Fibroblast of lung (primary cell): ENCODE measurements around the gene METTL14. TPM values are rescaled to one million over a fixed set of nuclear protein-coding genes. Genes with fewer than 3 reads are reported as not detected.

Experiments used
- DNase-seq, 2 donors: peaks; one replicate each; pipeline versions ENCODE4 v3.0.0 to v3.0.0-alpha.2; 2010; ENCODE audit warnings: low read depth in 2 of 2
- H2AFZ ChIP-seq: 2 replicates; pipeline ENCODE4 v1.5.1; 2012; ENCODE audit warnings: low read length, control low read depth, inconsistent platforms
- H3K27ac ChIP-seq: 2 replicates; pipeline ENCODE4 v1.5.1; 2011; ENCODE audit warnings: low read length, control low read depth; ENCODE audit not compliant: insufficient read depth
- H3K27me3 ChIP-seq: 2 replicates; pipeline ENCODE4 v1.5.1; 2011; ENCODE audit warnings: mild to moderate bottlenecking, low read length; ENCODE audit not compliant: control insufficient read depth, insufficient read depth
- H3K36me3 ChIP-seq: 2 replicates; pipeline ENCODE4 v1.5.1; 2011; ENCODE audit warnings: low read length; ENCODE audit not compliant: control insufficient read depth, insufficient read depth
- H3K4me1 ChIP-seq: 2 replicates; pipeline ENCODE4 v1.5.1; 2011; ENCODE audit warnings: low read length; ENCODE audit not compliant: control insufficient read depth, insufficient read depth; ENCODE audit errors: extremely low read depth
- H3K4me2 ChIP-seq: 2 replicates; pipeline ENCODE4 v1.5.1; 2011; ENCODE audit warnings: low read length, control low read depth; ENCODE audit not compliant: insufficient read depth; ENCODE audit errors: extremely low read depth
- H3K4me3 ChIP-seq, 4 experiments: fragments of 200-600 bp in 1 of 4; sonication (generic) in 1 of 4; replicated peaks in 1 of 4; 2 replicates each; pipeline ENCODE4 v1.5.1; 2011 to 2016; ENCODE audit warnings: low read length in 4 of 4, low read depth in 3 of 4, mild to moderate bottlenecking in 3 of 4, control low read depth in 2 of 4, inconsistent platforms in 1 of 4, mixed read lengths in 1 of 4; ENCODE audit not compliant: insufficient read depth in 1 of 4; ENCODE audit errors: control extremely low read depth in 1 of 4
- H3K79me2 ChIP-seq: 2 replicates; pipeline ENCODE4 v1.5.1; 2012; ENCODE audit warnings: mild to moderate bottlenecking, low read length, inconsistent platforms; ENCODE audit not compliant: control insufficient read depth, insufficient read depth
- H3K9ac ChIP-seq: 2 replicates; pipeline ENCODE4 v1.5.1; 2011; ENCODE audit warnings: mild to moderate bottlenecking, low read length, control low read depth; ENCODE audit not compliant: insufficient read depth
- H3K9me3 ChIP-seq: 2 replicates; pipeline ENCODE4 v1.5.1; 2012; ENCODE audit warnings: low read depth, low read length; ENCODE audit not compliant: control insufficient read depth, insufficient read depth
- H4K20me1 ChIP-seq: 2 replicates; pipeline ENCODE4 v1.5.1; 2011; ENCODE audit warnings: low read length; ENCODE audit not compliant: control insufficient read depth, insufficient read depth; ENCODE audit errors: extremely low read depth
- EZH2 ChIP-seq: IDR thresholded peaks from 2 replicates; pipeline ENCODE4 v1.5.1; 2012; ENCODE audit warnings: low read length, control low read depth, mild to moderate bottlenecking; ENCODE audit errors: missing control alignments
- polyA plus RNA-seq, 2 donors: library from polyadenylated mRNA; depleted of rRNA in 1 of 2; stranded (reverse) in 1 of 2; unstranded in 1 of 2; fragments of >200 nt; gene quantifications; 2 replicates each; pipeline ENCODE4 v1.2.1, GENCODE V29; 2011 to 2012; ENCODE audit warnings: missing spikeins in 1 of 2
- total RNA-seq: library from RNA; depleted of rRNA; stranded (reverse); fragments of >200 nt; gene quantifications from 2 replicates; pipeline ENCODE4 v1.2.1, GENCODE V29; 2014
- TF ChIP-seq, protein P1 (sequence below), 2 donors: IDR thresholded peaks in 1 of 2; conservative IDR thresholded peaks in 1 of 2; 1 replicate in 1 of 2; 2 replicates in 1 of 2; pipeline ENCODE4 v1.5.1; 2011 to 2012; ENCODE audit warnings: low read length in 2 of 2, control low read depth in 1 of 2, inconsistent platforms in 1 of 2, low read depth in 1 of 2, mild to moderate bottlenecking in 1 of 2

Gene METTL14
- total and polyA plus RNA-seq, 2 donors (not counting 1 experiment from before 2014, with no cell fraction given), result 18.2 to 29.7 TPM

DNA sequence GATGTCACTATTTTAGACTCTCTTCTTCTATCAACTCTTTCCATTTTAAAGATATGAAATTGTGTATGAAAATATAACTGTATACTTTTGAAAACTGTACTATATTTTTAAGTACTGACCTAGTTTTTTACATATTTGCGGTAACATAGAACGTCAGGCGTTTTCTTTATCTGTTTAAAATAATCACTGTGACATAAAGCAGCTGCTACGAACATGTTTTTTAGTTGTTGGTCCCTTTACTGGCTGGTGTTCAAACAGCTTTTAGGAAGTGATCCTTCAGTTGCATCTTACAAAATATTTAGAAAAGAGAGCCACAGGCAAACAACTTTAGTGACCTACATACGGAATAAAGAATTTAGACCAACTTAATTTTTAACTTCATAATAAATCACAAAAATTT is 73.1 kb downstream of the METTL14 start:
- H3K4me1 ChIP-seq, result peaks cover 19% of the 10 kb centered on the region
- H3K9ac ChIP-seq, result no peak overlapping the region
- H3K27me3 ChIP-seq, result no peaks in the 10 kb centered on the region
- peak in 1 of 2 donors; percentile 95 for DNase-seq
- no peak overlapping the region for H3K4me3 ChIP-seq
- TF ChIP-seq EZH2, result no peak
- TF ChIP-seq, protein P1, sequence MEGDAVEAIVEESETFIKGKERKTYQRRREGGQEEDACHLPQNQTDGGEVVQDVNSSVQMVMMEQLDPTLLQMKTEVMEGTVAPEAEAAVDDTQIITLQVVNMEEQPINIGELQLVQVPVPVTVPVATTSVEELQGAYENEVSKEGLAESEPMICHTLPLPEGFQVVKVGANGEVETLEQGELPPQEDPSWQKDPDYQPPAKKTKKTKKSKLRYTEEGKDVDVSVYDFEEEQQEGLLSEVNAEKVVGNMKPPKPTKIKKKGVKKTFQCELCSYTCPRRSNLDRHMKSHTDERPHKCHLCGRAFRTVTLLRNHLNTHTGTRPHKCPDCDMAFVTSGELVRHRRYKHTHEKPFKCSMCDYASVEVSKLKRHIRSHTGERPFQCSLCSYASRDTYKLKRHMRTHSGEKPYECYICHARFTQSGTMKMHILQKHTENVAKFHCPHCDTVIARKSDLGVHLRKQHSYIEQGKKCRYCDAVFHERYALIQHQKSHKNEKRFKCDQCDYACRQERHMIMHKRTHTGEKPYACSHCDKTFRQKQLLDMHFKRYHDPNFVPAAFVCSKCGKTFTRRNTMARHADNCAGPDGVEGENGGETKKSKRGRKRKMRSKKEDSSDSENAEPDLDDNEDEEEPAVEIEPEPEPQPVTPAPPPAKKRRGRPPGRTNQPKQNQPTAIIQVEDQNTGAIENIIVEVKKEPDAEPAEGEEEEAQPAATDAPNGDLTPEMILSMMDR (conservative IDR thresholded peaks at IDR 0.05 in 1 of 2, IDR thresholded peaks at IDR 0.05 in 1 of 2; ENCODE audit: low read depth in 1 of 2, low read length in 2 of 2), result no peak
- H3K79me2 ChIP-seq, result peaks cover 37% of the 10 kb centered on the region
- H4K20me1 ChIP-seq, result no peaks in the 10 kb centered on the region
- H3K4me2 ChIP-seq, result peak overlapping the region; percentile 42
- no peak overlapping the region for H3K27ac ChIP-seq
- H3K9me3 ChIP-seq, result no peaks in the 10 kb centered on the region
- H3K36me3 ChIP-seq, result peaks cover 6% of the 10 kb centered on the region
- no peak overlapping the region for H2AFZ ChIP-seq

DNA sequence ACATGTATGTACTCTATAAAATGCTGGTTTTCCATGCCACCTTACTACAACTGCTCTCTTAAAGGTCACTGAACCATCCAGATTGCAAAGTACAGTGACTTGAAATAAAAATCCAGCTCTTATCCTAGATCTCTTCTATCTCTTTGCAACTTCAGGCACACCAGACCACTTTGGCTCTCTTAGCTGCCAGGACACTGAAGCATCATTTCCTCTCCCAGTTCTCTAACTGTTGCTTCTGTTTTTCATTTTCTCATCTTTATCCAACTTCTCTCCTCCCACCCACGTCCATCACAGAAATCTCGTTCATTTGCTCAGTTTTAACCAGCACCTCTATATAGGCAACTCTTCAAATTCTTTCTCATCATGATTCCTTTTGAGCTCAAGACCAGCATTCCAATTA is 74.3 kb downstream of the METTL14 start:
- Histone ChIP-seq H3K79me2 (peaks cover 47% of the 10 kb centered on the region), H3K36me3 (peaks cover 12% of the 10 kb centered on the region), H2AFZ (no peak overlapping the region), H3K4me2 (no peak overlapping the region), H3K4me3 (no peak overlapping the region), H4K20me1 (no peaks in the 10 kb centered on the region), H3K9ac (no peak overlapping the region), H3K27me3 (no peaks in the 10 kb centered on the region), H3K9me3 (no peaks in the 10 kb centered on the region), H3K27ac (peak overlapping the region; percentile 7), H3K4me1 (peaks cover 18% of the 10 kb centered on the region)
- DNase-seq, result no peak
- TF ChIP-seq, protein P1 (conservative IDR thresholded peaks at IDR 0.05 in 1 of 2, IDR thresholded peaks at IDR 0.05 in 1 of 2; ENCODE audit: low read depth in 1 of 2, low read length in 2 of 2), result no peak

DNA sequence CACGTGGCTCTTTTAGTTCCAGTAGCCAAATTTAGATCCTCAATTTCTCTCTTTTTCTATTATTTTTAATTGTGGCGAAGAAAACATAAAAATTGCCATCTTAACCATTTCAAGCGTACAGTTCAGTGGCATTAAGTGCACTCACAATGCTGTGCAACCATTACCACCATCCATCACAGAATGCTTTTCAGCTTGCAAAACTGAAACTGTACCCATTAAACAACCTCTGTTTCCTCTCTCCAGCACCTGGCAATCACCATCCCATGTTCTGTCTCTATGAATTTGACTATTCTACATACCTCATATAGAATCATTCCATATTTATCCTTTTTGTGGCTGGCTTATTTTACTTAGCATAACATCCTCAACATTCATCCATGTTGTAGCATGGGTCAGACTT is 74.9 kb downstream of the METTL14 start:
- H3K79me2 ChIP-seq, result peaks cover 50% of the 10 kb centered on the region
- H3K27ac ChIP-seq, result no peak overlapping the region
- H2AFZ ChIP-seq, result no peak overlapping the region
- H3K4me2 ChIP-seq, result no peak overlapping the region
- peaks cover 14% of the 10 kb centered on the region for H3K36me3 ChIP-seq
- H3K4me1 ChIP-seq, result peaks cover 18% of the 10 kb centered on the region
- H3K9ac ChIP-seq, result no peak overlapping the region
- no peaks in the 10 kb centered on the region for H4K20me1 ChIP-seq
- no peak for TF ChIP-seq EZH2
- TF ChIP-seq, protein P1 (conservative IDR thresholded peaks at IDR 0.05 in 1 of 2, IDR thresholded peaks at IDR 0.05 in 1 of 2; ENCODE audit: low read depth in 1 of 2, low read length in 2 of 2), result no peak
- no peak for DNase-seq
- no peaks in the 10 kb centered on the region for H3K27me3 ChIP-seq
- no peaks in the 10 kb centered on the region for H3K9me3 ChIP-seq
- H3K4me3 ChIP-seq, result no peak overlapping the region
